D721Med (cell line): Measurements from ENCODE around the gene EFCAB11.
"Not testable (repeated sequence)": the region's sequence is repeated elsewhere in the genome, so short reads cannot be mapped to it uniquely, and the experiment has no call there.

Experiments
- DNase-seq: peaks from one replicate; pipeline ENCODE4 v3.0.0; 2011; ENCODE audit warnings: low spot score; ENCODE audit not compliant: insufficient read length
- FAIRE-seq: peaks from 2 replicates; lab custom pipeline; 2011; peaks lifted over from hg19 to GRCh38; lab: Jason Lieb, UNC
- TF ChIP-seq, protein P1 (sequence below): IDR thresholded peaks from 2 replicates; pipeline ENCODE4 v1.5.1; 2012; ENCODE audit warnings: mild to moderate bottlenecking, control low read depth; ENCODE audit not compliant: insufficient read depth; ENCODE audit errors: missing control alignments

Gene EFCAB11

DNA sequence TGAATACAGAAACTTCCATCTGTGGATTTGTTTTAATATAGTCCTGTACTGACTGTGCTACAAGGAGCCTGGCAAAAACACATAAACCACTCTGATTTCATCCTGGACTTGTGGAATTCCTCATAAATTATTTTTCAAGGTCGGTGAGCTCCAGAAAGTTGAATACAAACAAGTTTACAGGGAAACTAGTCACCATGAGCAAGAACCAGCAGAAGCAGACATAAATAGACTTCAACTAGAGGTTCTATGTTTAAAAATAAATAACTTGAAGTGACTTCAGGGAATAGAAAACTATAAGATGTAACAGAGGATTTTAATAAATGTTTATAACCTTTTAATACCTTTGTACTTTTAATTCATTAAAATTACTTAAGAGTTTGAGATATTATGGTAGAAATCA, 63.5 kb downstream of the EFCAB11 start:
- FAIRE-seq: no peak
- TF ChIP-seq, protein P1, sequence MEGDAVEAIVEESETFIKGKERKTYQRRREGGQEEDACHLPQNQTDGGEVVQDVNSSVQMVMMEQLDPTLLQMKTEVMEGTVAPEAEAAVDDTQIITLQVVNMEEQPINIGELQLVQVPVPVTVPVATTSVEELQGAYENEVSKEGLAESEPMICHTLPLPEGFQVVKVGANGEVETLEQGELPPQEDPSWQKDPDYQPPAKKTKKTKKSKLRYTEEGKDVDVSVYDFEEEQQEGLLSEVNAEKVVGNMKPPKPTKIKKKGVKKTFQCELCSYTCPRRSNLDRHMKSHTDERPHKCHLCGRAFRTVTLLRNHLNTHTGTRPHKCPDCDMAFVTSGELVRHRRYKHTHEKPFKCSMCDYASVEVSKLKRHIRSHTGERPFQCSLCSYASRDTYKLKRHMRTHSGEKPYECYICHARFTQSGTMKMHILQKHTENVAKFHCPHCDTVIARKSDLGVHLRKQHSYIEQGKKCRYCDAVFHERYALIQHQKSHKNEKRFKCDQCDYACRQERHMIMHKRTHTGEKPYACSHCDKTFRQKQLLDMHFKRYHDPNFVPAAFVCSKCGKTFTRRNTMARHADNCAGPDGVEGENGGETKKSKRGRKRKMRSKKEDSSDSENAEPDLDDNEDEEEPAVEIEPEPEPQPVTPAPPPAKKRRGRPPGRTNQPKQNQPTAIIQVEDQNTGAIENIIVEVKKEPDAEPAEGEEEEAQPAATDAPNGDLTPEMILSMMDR: no peak
- no peak for DNase-seq

DNA sequence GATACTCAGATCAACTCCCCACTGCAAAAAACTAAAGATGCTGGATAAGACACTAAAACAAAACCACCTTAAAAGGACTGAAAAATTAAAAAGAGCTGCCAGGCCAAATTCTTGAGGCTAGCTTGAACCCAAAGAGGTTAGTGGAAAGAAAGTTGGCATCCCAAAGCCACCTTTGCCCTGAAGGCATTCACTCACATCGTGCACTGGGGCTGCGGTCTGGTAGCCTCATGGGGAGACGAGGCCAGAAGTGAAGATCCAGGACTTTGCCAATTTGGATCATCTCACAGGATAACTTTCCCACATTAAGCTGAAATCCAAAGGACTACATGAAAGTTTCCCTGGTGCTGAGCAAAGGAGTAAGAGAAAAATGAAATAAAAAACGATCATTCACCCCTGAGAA, 63.9 kb downstream of the EFCAB11 start:
- TF ChIP-seq, protein P1: no peak
- FAIRE-seq: no peak

GRCh38 chr14:89889626-89890025, 64.9 kb downstream of the EFCAB11 start:
- FAIRE-seq: no peak
- TF ChIP-seq, protein P1: no peak

More for the DNA sequence above, 63.9 kb downstream of the EFCAB11 start:
- DNase-seq: no peak

GRCh38 chr14:89884761-89885160, 69.8 kb downstream of the EFCAB11 start:
- no peak for FAIRE-seq
- DNase-seq: no peak
- TF ChIP-seq, protein P1: no peak

More at GRCh38 chr14:89889626-89890025, 64.9 kb downstream of the EFCAB11 start:
- no peak for DNase-seq

- DNase-seq: no peak
- TF ChIP-seq, protein P1: no peak
- no peak for FAIRE-seq
Measured at GRCh38 chr14:89881839-89882238, 72.7 kb downstream of the EFCAB11 start.

DNA sequence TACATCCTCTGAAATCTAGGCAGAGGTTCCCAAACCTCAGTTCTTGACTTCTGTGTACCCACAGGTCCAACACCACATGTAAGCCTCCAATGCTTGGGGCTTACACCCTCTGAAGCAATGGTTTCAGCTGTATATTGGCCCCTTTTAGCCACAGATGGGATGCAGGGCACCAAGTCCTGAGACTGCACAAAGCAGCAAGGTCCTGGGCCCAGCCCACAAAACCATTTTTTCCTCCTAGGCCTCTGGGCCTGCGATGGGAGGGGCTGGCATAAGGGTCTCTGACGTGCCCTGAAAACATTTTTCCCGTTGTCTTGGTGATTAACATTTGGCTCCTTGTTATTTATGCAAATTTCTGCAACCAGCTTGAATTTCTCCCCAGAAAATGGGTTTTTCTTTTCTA, 80.4 kb downstream of the EFCAB11 start:
- FAIRE-seq, DNase-seq: not testable (repeated sequence)

GRCh38 chr14:89870316-89870715, 84.2 kb downstream of the EFCAB11 start:
- FAIRE-seq: no peak
- TF ChIP-seq, protein P1: no peak
- DNase-seq: no peak

GRCh38 chr14:89869606-89870005, 84.9 kb downstream of the EFCAB11 start:
- DNase-seq: no peak
- TF ChIP-seq, protein P1: no peak
- FAIRE-seq: no peak
